ENCODE measurements around the gene USP7.
A peak's percentile ranks its signal among the peaks of the same experiment; 100 is the strongest.

Gene USP7

DNA sequence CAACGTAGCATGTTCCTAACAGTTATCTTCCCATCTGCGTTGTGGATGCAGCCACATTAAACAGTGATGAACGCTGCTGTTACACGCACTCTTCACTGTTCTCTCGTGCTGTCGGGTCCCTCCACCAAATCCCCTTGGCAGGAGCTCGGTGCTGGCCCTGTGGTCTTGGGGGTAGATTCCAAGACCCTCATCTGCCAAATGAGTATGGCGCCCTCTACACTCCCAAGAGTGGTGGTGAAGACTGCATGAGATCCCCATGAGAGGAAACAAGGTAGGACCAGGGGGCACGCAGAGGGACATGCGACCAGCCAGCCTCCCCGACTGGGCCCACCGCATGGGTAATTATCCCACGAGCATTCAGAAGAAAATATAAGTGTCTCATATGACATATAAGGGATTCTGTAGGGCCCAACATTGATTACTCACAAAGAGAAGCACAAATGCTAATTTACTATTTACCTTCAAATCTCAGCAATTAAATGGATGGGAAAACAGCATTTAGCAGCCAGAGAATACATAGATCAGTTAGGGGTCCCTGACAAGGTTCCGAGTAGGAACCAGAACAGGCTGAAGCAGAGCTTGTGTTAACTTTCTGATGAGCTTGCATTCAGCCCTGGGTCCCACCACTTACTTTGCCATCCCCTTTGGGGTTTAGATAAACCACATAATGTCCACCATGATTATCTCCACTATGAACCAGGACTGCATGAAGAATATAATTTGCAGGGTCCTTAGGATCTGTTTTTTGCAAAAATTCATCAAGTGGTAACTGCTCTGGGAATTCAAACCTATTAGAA is 57.7 kb downstream of the USP7 start:
- no peak for FAIRE-seq
- TF ChIP-seq CTCF (IDR thresholded peaks at IDR 0.05; ENCODE audit: insufficient read depth, missing control alignments): peak; percentile 22

DNA sequence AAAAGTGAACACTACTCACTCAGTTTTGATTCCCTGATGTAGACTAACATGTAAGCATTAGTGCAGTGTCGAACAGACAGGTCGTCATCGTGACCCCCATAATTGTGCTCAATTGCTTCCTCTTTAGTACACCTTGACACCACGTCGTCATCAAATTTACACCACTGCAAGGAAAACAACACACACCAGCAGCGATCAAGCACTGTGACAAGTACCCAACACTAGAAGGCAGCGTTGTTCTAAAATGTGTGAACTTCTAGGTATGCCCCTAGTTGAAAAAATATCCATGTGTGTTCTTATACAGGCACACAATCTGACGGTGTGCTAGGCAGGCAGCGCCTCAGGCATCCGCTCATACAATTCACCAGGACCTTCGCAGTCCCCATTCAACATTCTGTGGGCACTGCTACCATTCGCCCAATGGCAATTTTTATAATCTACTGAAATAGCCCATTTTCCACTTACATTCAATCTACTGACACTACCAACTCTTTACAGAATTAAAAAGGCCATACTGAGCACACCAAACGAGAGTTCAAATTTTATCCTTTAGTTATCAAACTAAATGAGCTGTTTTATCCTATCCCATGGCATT is 58.4 kb downstream of the USP7 start:
- peak; percentile 63 for TF ChIP-seq CTCF (IDR thresholded peaks at IDR 0.05; ENCODE audit: insufficient read depth, missing control alignments)
- no peak for DNase-seq (ENCODE audit: insufficient read length, low spot score)
- FAIRE-seq: no peak

More for the DNA sequence above, 57.7 kb downstream of the USP7 start:
- no peak for DNase-seq (ENCODE audit: insufficient read length, low spot score)

GRCh38 chr16:8904018-8904430 is 59.7 kb downstream of the USP7 start:
- no peak for FAIRE-seq
- TF ChIP-seq CTCF (IDR thresholded peaks at IDR 0.05; ENCODE audit: insufficient read depth, missing control alignments): no peak
- no peak for DNase-seq (ENCODE audit: insufficient read length, low spot score)

DNA sequence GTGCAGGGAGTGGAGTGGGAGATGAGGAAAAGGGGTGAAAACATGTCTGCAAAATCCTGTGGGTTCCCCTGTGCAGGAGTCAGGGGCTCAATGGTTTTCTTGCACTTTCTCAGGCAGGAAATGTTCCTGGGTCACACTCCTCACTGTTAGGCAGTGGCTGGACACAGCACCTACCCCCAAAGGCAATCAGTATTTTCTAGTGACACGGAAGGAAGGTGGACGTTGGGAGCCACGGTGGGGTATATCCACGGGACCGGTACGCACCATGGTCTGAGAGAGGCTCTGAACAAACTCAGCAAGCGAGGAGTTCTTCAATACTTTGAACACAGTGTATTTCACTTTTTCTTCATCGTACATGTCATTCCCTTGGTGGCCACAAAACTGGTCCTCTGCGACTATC is 60.7 kb downstream of the USP7 start:
- no peak for FAIRE-seq
- no peak for DNase-seq (ENCODE audit: insufficient read length, low spot score)
- no peak for TF ChIP-seq CTCF (IDR thresholded peaks at IDR 0.05; ENCODE audit: insufficient read depth, missing control alignments)

DNA sequence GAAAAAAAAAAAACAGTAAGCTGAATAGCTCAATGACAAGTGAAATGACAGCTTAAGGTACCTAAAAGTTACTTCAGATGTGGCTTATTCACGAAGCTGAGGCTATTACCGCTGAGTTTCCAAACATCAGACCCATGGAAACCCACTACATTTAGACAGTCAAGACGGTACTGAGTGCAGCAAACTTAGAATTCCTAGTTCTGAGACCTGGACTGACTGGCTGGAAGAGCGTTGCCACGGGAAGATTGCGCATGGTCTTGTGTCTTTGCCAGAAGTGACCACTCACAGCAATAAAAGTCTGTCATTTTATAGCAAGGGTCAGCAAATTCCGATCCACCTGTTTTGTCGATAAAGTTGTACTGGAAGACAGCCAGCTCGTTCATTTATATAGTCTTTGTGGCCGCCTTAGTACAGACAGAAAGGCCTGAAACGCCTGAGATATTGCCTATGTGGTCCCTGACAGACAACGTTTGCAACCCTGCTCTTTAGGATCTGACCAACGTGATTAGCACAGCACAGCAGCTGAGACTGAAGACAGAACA is 62.3 kb downstream of the USP7 start:
- no peak for FAIRE-seq
- no peak for TF ChIP-seq CTCF (IDR thresholded peaks at IDR 0.05; ENCODE audit: insufficient read depth, missing control alignments)
- DNase-seq (ENCODE audit: insufficient read length, low spot score): no peak

DNA sequence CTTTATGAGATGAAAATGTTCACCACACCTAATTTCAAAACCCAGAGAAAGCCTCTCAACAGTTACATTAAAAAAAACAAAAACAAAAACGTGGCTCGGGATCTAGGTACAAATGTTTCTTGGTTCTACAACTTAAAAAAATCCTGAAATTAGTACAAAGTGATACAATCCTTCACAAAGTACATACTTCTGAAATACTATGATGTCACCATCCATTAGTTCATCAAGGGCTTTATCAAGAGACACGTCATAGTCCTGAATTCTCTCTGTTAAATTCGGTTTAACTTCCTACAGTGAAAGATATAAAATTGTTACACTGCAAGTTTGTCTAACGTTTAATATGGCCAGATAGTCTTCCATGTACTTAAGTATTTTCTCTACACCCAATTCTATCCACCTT is 63.4 kb downstream of the USP7 start:
- no peak for DNase-seq (ENCODE audit: insufficient read length, low spot score)
- no peak for TF ChIP-seq CTCF (IDR thresholded peaks at IDR 0.05; ENCODE audit: insufficient read depth, missing control alignments)
- no peak for FAIRE-seq

Data from D721Med (cell line).